Measurements from ENCODE around the gene BMP10. TPM values are rescaled to one million over a fixed set of nuclear protein-coding genes. Genes with fewer than 3 reads are reported as not detected.

The BMP10 gene
- total and polyA plus RNA-seq, 10 of the 15 experiments (the other 5 are each of a cell fraction or from before 2014, with no cell fraction given) = 0.04 TPM; not detected in 9

GRCh38 chr2:68847751-68848150 is 23.4 kb downstream of the BMP10 start:
- CTCF ChIA-PET = interaction anchor here (1.1 kb wide), 2 partner anchors 12 to 139 kb away, joined by 3 to 5 read pairs; no protein-coding TSS in a partner anchor
- DNase-seq (ENCODE audit: low read depth, low spot score) (no peak), FAIRE-seq (no peak), ATAC-seq (no peak)
- Histone ChIP-seq H3K4me2 (ENCODE audit: control insufficient read depth, insufficient read depth) (no peak overlapping the region), H3K36me3 (ENCODE audit: control insufficient read depth in 2 of 2, insufficient read depth in 2 of 2, low read length in 1 of 2) (no peaks in the 10 kb centered on the region), H3K4me1 (ENCODE audit: control insufficient read depth, insufficient read depth, low read length) (no peaks in the 10 kb centered on the region), H3K4me3 (no peak overlapping the region), H3K9ac (ENCODE audit: control insufficient read depth, insufficient read depth, low read length) (no peak overlapping the region), H3K27me3 (replicated peaks in 1 of 2; ENCODE audit: control insufficient read depth in 2 of 2, insufficient read depth in 2 of 2, low read length in 1 of 2) (peaks cover 1 to 11% of the 10 kb centered on the region in 2 experiments; a peak in 3 of 4 replicates), H4K20me1 (ENCODE audit: control insufficient read depth, insufficient read depth) (no peaks in the 10 kb centered on the region), H3K79me2 (ENCODE audit: control insufficient read depth, insufficient read depth, low read length) (no peaks in the 10 kb centered on the region), H3K27ac (ENCODE audit: control insufficient read depth, insufficient read depth) (no peak overlapping the region), H2AFZ (ENCODE audit: control insufficient read depth, low read depth, low read length) (no peak overlapping the region), H3K9me3 (replicated peaks; ENCODE audit: control insufficient read depth, insufficient read depth, low read length) (no peaks in the 10 kb centered on the region)
- POLR2A ChIA-PET = no interaction called here
- no peak for TF ChIP-seq GATAD2B (conservative IDR thresholded peaks at IDR 0.05; ENCODE audit: low read depth)
- no peak for TF ChIP-seq BACH1 (IDR thresholded peaks at IDR 0.05; ENCODE audit: borderline replicate concordance)
- no peak for TF ChIP-seq STAT1 (conservative IDR thresholded peaks at IDR 0.05)
- TF ChIP-seq GABPA (IDR thresholded peaks at IDR 0.05; ENCODE audit: low read depth) = no peak
- TF ChIP-seq SMAD1 (IDR thresholded peaks at IDR 0.05; ENCODE audit: low read depth, partially characterized antibody) = no peak
- TF ChIP-seq FOXK2 (IDR thresholded peaks at IDR 0.05) = no peak
- TF ChIP-seq JUND (IDR thresholded peaks at IDR 0.05; ENCODE audit: low read depth, low read length) = no peak
- TF ChIP-seq MTA3 (IDR thresholded peaks at IDR 0.05; ENCODE audit: borderline replicate concordance, low read length) = no peak
- no peak for TF ChIP-seq ETV6 (conservative IDR thresholded peaks at IDR 0.05 in 1 of 2, IDR thresholded peaks at IDR 0.05 in 1 of 2; ENCODE audit: borderline replicate concordance in 1 of 2, low read depth in 1 of 2)
- intact Hi-C loops (cut with micrococcal nuclease; ENCODE audit: unreplicated experiment) (no loop called here), in situ Hi-C loops (cut with MboI) (no loop called here)
- SMC1A ChIA-PET (ENCODE audit: uncharacterized antibody, unreplicated experiment) = interaction anchor here (1.2 to 1.8 kb wide), 2 partner anchors 9 to 13 kb away, joined by 3 read pairs; no protein-coding TSS in a partner anchor
- RAD21 ChIA-PET (ENCODE audit: unreplicated experiment) = no interaction called here
- BruUV-seq (replicated peaks) = no TSS peak

- Histone ChIP-seq H3K9ac (ENCODE audit: control insufficient read depth, insufficient read depth, low read length) (no peak overlapping the region), H3K79me2 (ENCODE audit: control insufficient read depth, insufficient read depth, low read length) (no peaks in the 10 kb centered on the region), H2AFZ (ENCODE audit: control insufficient read depth, low read depth, low read length) (no peak overlapping the region), H3K4me1 (ENCODE audit: control insufficient read depth, insufficient read depth, low read length) (no peaks in the 10 kb centered on the region), H3K4me3 (no peak overlapping the region), H3K27ac (ENCODE audit: control insufficient read depth, insufficient read depth) (no peak overlapping the region), H3K9me3 (replicated peaks; ENCODE audit: control insufficient read depth, insufficient read depth, low read length) (no peaks in the 10 kb centered on the region), H3K36me3 (ENCODE audit: control insufficient read depth in 2 of 2, insufficient read depth in 2 of 2, low read length in 1 of 2) (no peaks in the 10 kb centered on the region), H4K20me1 (ENCODE audit: control insufficient read depth, insufficient read depth) (no peaks in the 10 kb centered on the region), H3K27me3 (replicated peaks in 1 of 2; ENCODE audit: control insufficient read depth in 2 of 2, insufficient read depth in 2 of 2, low read length in 1 of 2) (peaks cover 3 to 11% of the 10 kb centered on the region in 2 experiments; a peak in 3 of 4 replicates), H3K4me2 (ENCODE audit: control insufficient read depth, insufficient read depth) (no peak overlapping the region)
- ChIA-PET CTCF (interaction anchor here (1.5 kb wide), 1 partner anchor 12 kb away, joined by 5 read pairs; no protein-coding TSS in a partner anchor), SMC1A (ENCODE audit: uncharacterized antibody, unreplicated experiment) (interaction anchor here (1.8 kb wide), 1 partner anchor 15 kb away, joined by 3 read pairs; no protein-coding TSS in a partner anchor), POLR2A (no interaction called here), RAD21 (ENCODE audit: unreplicated experiment) (no interaction called here)
- in situ Hi-C loops (cut with MboI) = no loop called here
- intact Hi-C loops (cut with micrococcal nuclease; ENCODE audit: unreplicated experiment) = no loop called here
- no TSS peak for BruUV-seq (replicated peaks)
- 4% methylated on average over 3 of the region's 3 CpGs for WGBS (ENCODE audit: insufficient coverage, insufficient replicate concordance, low lambda C conversion rate, missing lambda C conversion rate)
- no peak for ATAC-seq
- no peak for FAIRE-seq
- no peak for DNase-seq (ENCODE audit: low read depth, low spot score)
- TF ChIP-seq HDAC2 (IDR thresholded peaks at IDR 0.05) = no peak
- no peak for TF ChIP-seq ZBTB4 (CRISPR knock-in tag; IDR thresholded peaks at IDR 0.05)
- no peak for TF ChIP-seq PBX3 (IDR thresholded peaks at IDR 0.05; ENCODE audit: insufficient replicate concordance, low read depth, low read length)
- no peak for TF ChIP-seq CHD1 (IDR thresholded peaks at IDR 0.05; ENCODE audit: low read depth, low read length)
- TF ChIP-seq RAD21 (IDR thresholded peaks at IDR 0.05; ENCODE audit: insufficient read depth, low read depth, low read length) = no peak
- TF ChIP-seq IKZF1 (conservative IDR thresholded peaks at IDR 0.05) = no peak
- no peak for TF ChIP-seq POU2F2 (IDR thresholded peaks at IDR 0.05; ENCODE audit: borderline replicate concordance, low read depth, low read length)
Measured at GRCh38 chr2:68846091-68846490, 25.1 kb downstream of the BMP10 start.

Measured in GM12878 (cell line).